Epidermal melanocyte (primary cell): Measurements from ENCODE around the gene JAG2.
"Not testable (repeated sequence)": the region's sequence is repeated elsewhere in the genome, so short reads cannot be mapped to it uniquely, and the experiment has no call there.

Source experiments
- DNase-seq: peaks from one replicate; pipeline ENCODE4 v3.0.0; 2011; ENCODE audit warnings: low spot score; ENCODE audit not compliant: insufficient read length

The JAG2 gene

GRCh38 chr14:105118646-105119407 is 49.7 kb downstream of the JAG2 start:
- no peak for DNase-seq

- DNase-seq = no peak
These were observed 50.7 kb downstream of the JAG2 start for GRCh38 chr14:105117710-105118385.

GRCh38 chr14:105117257-105117646 is 51.3 kb downstream of the JAG2 start:
- no peak for DNase-seq

- no peak for DNase-seq
These were observed 51.9 kb downstream of the JAG2 start for GRCh38 chr14:105116451-105117256.

- DNase-seq = not testable (repeated sequence)
These were observed 59.3 kb downstream of the JAG2 start for GRCh38 chr14:105109243-105109642.

- DNase-seq = no peak
These were observed 60.1 kb downstream of the JAG2 start for GRCh38 chr14:105108516-105108864.

- no peak for DNase-seq
These were observed 60.6 kb downstream of the JAG2 start for GRCh38 chr14:105107781-105108515.

- DNase-seq = no peak
These were observed 61.2 kb downstream of the JAG2 start for GRCh38 chr14:105107351-105107750.

GRCh38 chr14:105105158-105105557 is 63.4 kb downstream of the JAG2 start:
- DNase-seq = no peak

- DNase-seq = no peak
These were observed 65.7 kb downstream of the JAG2 start for GRCh38 chr14:105102893-105103292.

- no peak for DNase-seq
These were observed 66.2 kb downstream of the JAG2 start for GRCh38 chr14:105102361-105102870.

GRCh38 chr14:105100910-105101309 is 67.7 kb downstream of the JAG2 start:
- no peak for DNase-seq

- no peak for DNase-seq
These were observed 68.8 kb downstream of the JAG2 start for GRCh38 chr14:105099778-105100177.

GRCh38 chr14:105098316-105098715 is 70.3 kb downstream of the JAG2 start:
- no peak for DNase-seq

GRCh38 chr14:105097794-105098127 is 70.8 kb downstream of the JAG2 start:
- DNase-seq = no peak

GRCh38 chr14:105096206-105096875 is 72.2 kb downstream of the JAG2 start:
- no peak for DNase-seq

GRCh38 chr14:105095236-105095805 is 73.3 kb downstream of the JAG2 start:
- no peak for DNase-seq

GRCh38 chr14:105094193-105094907 is 74.2 kb downstream of the JAG2 start:
- DNase-seq = no peak

GRCh38 chr14:105093431-105094192 is 75.0 kb downstream of the JAG2 start:
- DNase-seq = no peak
